Neural progenitor cell (in vitro differentiated cells): ENCODE measurements around the gene HMOX2. TPM values are rescaled to one million over a fixed set of nuclear protein-coding genes. Genes with fewer than 3 reads are reported as not detected.

Experiments used
- DNase-seq: peaks from one replicate; pipeline ENCODE4 v3.0.0-alpha.2; 2016; ENCODE audit warnings: low spot score
- H2AFZ ChIP-seq: fragments of 200-600 bp; sonication (generic); replicated peaks from 2 replicates; pipeline ENCODE4 v1.6.1; 2016; ENCODE audit warnings: antibody characterized with exemption
- H3F3A ChIP-seq: fragments of 200-600 bp; sonication (generic); 2 replicates; pipeline ENCODE4 v1.6.1; 2016; ENCODE audit warnings: antibody characterized with exemption, low read depth
- H3K27ac ChIP-seq: fragments of 200-600 bp; sonication (generic); 2 replicates; pipeline ENCODE4 v1.5.1; 2016; ENCODE audit warnings: mild to moderate bottlenecking
- H3K27me3 ChIP-seq: fragments of 200-600 bp; sonication (generic); 2 replicates; pipeline ENCODE4 v1.6.1; 2016; ENCODE audit warnings: mild to moderate bottlenecking, moderate library complexity
- H3K36me3 ChIP-seq: fragments of 200-600 bp; sonication (generic); 2 replicates; pipeline ENCODE4 v1.5.1; 2016
- H3K4me1 ChIP-seq: fragments of 200-600 bp; sonication (generic); 2 replicates; pipeline ENCODE4 v1.6.1; 2016; ENCODE audit warnings: mixed run types
- H3K4me2 ChIP-seq: fragments of 200-600 bp; sonication (generic); 2 replicates; pipeline ENCODE4 v1.6.1; 2016
- H3K4me3 ChIP-seq: fragments of 200-600 bp; sonication (generic); 2 replicates; pipeline ENCODE4 v1.5.1; 2016
- H3K79me2 ChIP-seq: fragments of 200-600 bp; sonication (generic); 2 replicates; pipeline ENCODE4 v1.6.1; 2016; ENCODE audit warnings: low read depth
- H3K9ac ChIP-seq: fragments of 200-600 bp; sonication (generic); 2 replicates; pipeline ENCODE4 v1.6.1; 2016
- H3K9me3 ChIP-seq: fragments of 200-600 bp; sonication (generic); 2 replicates; pipeline ENCODE4 v1.5.1; 2016; ENCODE audit warnings: low read depth
- H4K20me1 ChIP-seq: fragments of 200-600 bp; sonication (generic); 2 replicates; pipeline ENCODE4 v1.6.1; 2016; ENCODE audit warnings: low read depth
- H3K27ac Mint-ChIP-seq: 3 replicates; pipeline ENCODE4 v1.8.0; 2021; ENCODE audit warnings: mixed read lengths
- H3K27me3 Mint-ChIP-seq: 2 replicates; pipeline ENCODE4 v1.8.0; 2022; ENCODE audit warnings: low read depth, mild to moderate bottlenecking, inconsistent platforms, moderate library complexity, mixed read lengths; ENCODE audit not compliant: insufficient read depth
- H3K36me3 Mint-ChIP-seq: 3 replicates; pipeline ENCODE4 v1.8.0; 2021; ENCODE audit warnings: mixed read lengths
- H3K4me1 Mint-ChIP-seq: 3 replicates; pipeline ENCODE4 v1.8.0; 2021; ENCODE audit warnings: mixed read lengths
- H3K4me3 Mint-ChIP-seq: 3 replicates; pipeline ENCODE4 v1.8.0; 2021; ENCODE audit warnings: mild to moderate bottlenecking, moderate library complexity, mixed read lengths
- H3K9me3 Mint-ChIP-seq: 3 replicates; pipeline ENCODE4 v1.8.0; 2020; ENCODE audit warnings: mixed read lengths
- EZH2 ChIP-seq: fragments of 200-600 bp; sonication (generic); IDR thresholded peaks from 2 replicates; pipeline ENCODE4 v1.6.1; 2017; ENCODE audit warnings: antibody characterized with exemption, mild to moderate bottlenecking, moderate library complexity
- EZH2phosphoT487 ChIP-seq: fragments of 200-600 bp; sonication (generic); IDR thresholded peaks from 2 replicates; pipeline ENCODE4 v1.6.1; 2017; ENCODE audit warnings: antibody characterized with exemption
- total RNA-seq: library from RNA; depleted of rRNA; stranded (reverse); fragments of >200 nt; gene quantifications from 2 replicates; pipeline ENCODE4 v1.2.3, GENCODE V29; 2015; ENCODE audit warnings: low replicate concordance
- TF ChIP-seq, protein P1 (sequence below): fragments of 200-600 bp; sonication (generic); IDR thresholded peaks from 2 replicates; pipeline ENCODE4 v1.5.1; 2017; ENCODE audit warnings: antibody characterized with exemption, mild to moderate bottlenecking

The HMOX2 gene, protein sequence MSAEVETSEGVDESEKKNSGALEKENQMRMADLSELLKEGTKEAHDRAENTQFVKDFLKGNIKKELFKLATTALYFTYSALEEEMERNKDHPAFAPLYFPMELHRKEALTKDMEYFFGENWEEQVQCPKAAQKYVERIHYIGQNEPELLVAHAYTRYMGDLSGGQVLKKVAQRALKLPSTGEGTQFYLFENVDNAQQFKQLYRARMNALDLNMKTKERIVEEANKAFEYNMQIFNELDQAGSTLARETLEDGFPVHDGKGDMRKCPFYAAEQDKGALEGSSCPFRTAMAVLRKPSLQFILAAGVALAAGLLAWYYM
- 11.5 and 20.3 TPM in 2 replicates for total RNA-seq

DNA sequence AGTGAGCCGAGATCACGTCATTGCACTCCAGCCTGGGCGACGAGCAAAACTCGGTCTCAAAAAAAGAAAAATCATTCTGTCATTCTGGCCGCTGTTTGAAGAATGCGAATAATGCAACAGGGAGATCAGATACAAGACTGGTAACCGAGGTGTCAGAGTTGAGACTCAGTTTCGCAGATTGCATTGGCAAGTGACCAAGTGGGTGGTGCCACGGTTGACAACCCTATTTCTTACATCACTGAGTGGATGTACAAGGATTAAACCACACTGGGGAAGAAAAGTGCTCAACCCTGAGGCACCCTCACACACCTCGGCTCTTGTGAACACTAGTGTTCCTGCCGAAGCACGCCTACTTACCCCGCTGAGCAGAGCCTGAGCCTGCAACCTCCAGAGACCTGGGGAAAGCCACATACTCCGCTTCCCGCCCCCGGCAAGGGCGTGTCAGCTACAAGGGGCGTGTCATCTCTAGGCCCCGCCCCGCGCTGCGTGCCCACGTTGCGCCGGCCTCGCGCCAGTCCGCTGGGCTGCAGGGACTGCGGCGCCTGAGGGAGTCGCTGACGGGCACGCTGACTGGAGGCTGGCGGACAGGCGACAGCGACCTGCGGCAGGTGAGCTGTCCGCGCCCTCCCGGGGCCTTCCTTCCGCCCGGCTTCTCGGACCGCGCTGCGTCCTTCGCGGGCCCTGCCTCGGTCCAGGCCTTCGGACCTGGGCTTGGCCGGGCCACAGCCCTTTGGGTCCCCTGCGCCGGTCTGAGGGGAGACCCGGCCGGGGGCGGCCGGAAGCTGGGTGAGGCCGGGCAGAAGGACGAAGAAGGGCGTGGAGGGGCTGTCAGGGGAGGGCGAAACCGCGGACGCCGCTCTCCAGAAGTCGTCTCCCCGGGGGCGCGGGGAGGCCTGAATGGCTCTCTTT lies at the start of gene HMOX2:
Gene HMOX2 (plus strand): TSS at position 519 of the 909 bp plus-strand sequence. CDS start 29,127 bp downstream, outside the sequence.
- H3K4me3 ChIP-seq, result peak within 1 kb of the TSS; percentile 63
- H3K4me1 ChIP-seq, result peaks cover 10% of the 10 kb centered on the region
- H3K9ac ChIP-seq, result no peak within 1 kb of the TSS
- H3K27me3 Mint-ChIP-seq, result peaks cover 9% of the 10 kb centered on the region
- no peaks in the 10 kb centered on the region for H3K36me3 ChIP-seq
- peaks cover 23% of the 10 kb centered on the region for H3K79me2 ChIP-seq
- peaks cover 4% of the 10 kb centered on the region for H3K36me3 Mint-ChIP-seq
- peaks cover 42% of the 10 kb centered on the region for H3F3A ChIP-seq
- TF ChIP-seq EZH2phosphoT487 (no peak), EZH2 (peak; percentile 22)
- TF ChIP-seq, protein P1, sequence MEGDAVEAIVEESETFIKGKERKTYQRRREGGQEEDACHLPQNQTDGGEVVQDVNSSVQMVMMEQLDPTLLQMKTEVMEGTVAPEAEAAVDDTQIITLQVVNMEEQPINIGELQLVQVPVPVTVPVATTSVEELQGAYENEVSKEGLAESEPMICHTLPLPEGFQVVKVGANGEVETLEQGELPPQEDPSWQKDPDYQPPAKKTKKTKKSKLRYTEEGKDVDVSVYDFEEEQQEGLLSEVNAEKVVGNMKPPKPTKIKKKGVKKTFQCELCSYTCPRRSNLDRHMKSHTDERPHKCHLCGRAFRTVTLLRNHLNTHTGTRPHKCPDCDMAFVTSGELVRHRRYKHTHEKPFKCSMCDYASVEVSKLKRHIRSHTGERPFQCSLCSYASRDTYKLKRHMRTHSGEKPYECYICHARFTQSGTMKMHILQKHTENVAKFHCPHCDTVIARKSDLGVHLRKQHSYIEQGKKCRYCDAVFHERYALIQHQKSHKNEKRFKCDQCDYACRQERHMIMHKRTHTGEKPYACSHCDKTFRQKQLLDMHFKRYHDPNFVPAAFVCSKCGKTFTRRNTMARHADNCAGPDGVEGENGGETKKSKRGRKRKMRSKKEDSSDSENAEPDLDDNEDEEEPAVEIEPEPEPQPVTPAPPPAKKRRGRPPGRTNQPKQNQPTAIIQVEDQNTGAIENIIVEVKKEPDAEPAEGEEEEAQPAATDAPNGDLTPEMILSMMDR, result peak; percentile 36
- H3K4me2 ChIP-seq, result peak within 1 kb of the TSS; percentile 83
- peaks cover 18% of the 10 kb centered on the region for H3K4me1 Mint-ChIP-seq
- peaks cover 7% of the 10 kb centered on the region for H4K20me1 ChIP-seq
- H3K27ac Mint-ChIP-seq, result no peak within 1 kb of the TSS
- no peak within 1 kb of the TSS for H3K27ac ChIP-seq
- DNase-seq, result peak; percentile 94
- H2AFZ ChIP-seq, result peak within 1 kb of the TSS; percentile 94
- peak within 1 kb of the TSS; percentile 85 for H3K4me3 Mint-ChIP-seq
- H3K9me3 ChIP-seq, result peaks cover 6% of the 10 kb centered on the region
- H3K9me3 Mint-ChIP-seq, result peaks cover 8% of the 10 kb centered on the region
- peaks cover 4% of the 10 kb centered on the region for H3K27me3 ChIP-seq

DNA sequence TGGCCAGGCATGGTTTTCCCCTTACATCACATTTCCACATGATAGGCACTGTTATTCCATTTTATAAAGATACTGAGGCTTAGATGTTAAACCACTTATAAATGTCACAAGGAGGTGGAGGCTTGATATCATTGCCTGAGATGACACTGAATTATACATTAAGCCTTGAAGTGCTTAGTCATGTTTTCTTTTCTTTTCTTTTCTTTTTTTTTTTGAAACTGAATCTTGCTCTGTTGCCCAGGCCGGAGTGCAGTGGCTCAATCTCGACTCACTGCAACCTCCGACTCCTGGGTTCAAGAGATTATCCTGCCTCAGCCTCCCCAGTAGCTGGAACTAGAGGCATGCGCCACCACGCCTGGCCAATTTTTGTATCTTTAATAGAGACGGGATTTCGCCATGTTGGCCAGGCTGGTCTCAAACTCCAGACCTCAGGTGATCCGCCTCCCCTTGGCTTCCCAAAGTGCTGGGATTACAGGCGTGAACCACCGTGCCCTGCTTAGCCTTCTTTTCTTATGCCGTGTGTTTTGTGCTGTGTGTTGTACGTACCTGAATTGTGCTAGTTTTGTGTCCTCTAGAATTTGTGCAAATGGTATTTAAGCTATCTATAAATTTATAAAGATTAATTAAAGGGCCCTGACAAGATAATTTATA lies 49.4 kb upstream of the HMOX2 start:
- Histone ChIP-seq H3K36me3 (no peaks in the 10 kb centered on the region), H3K4me1 (peaks cover 8% of the 10 kb centered on the region), H3K9ac (peak overlapping the region; percentile 85), H3K4me3 (peak overlapping the region; percentile 84), H2AFZ (no peak overlapping the region), H3K27me3 (no peaks in the 10 kb centered on the region), H3K9me3 (no peaks in the 10 kb centered on the region), H3K4me2 (peak overlapping the region; percentile 90), H4K20me1 (peaks cover 14% of the 10 kb centered on the region), H3F3A (no peaks in the 10 kb centered on the region), H3K79me2 (peaks cover 60% of the 10 kb centered on the region), H3K27ac (no peak overlapping the region)
- H3K27me3 Mint-ChIP-seq, result no peaks in the 10 kb centered on the region
- DNase-seq, result no peak
- peaks cover 10% of the 10 kb centered on the region for H3K36me3 Mint-ChIP-seq
- H3K9me3 Mint-ChIP-seq, result no peaks in the 10 kb centered on the region
- peaks cover 18% of the 10 kb centered on the region for H3K4me1 Mint-ChIP-seq
- H3K27ac Mint-ChIP-seq, result peak overlapping the region; percentile 2
- H3K4me3 Mint-ChIP-seq, result peak overlapping the region; percentile 97
- TF ChIP-seq EZH2 (no peak), EZH2phosphoT487 (no peak)
- TF ChIP-seq, protein P1, result no peak

DNA sequence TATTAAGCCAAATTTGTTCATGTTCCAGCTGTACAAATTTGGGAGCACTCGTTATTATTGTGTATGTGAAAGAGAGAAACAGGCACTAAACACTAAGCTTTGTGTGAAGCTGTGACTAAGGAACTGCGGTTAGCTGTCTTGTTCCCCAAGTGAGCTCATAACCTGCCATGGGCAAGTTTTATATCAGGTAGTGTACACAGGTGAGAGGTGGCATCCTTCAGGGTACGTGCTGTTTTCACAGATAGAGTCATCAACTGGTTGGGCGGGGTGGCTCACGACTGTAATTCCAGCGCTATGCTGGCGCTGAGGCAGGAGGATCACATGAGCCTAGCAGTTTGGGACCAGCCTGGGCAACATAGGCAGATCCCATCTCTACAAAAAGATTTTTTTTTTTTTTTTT lies 47.7 kb upstream of the HMOX2 start:
- Mint-ChIP-seq H3K36me3 (peaks cover 14% of the 10 kb centered on the region), H3K4me3 (peak overlapping the region; percentile 48), H3K27me3 (no peaks in the 10 kb centered on the region), H3K27ac (no peak overlapping the region), H3K9me3 (no peaks in the 10 kb centered on the region), H3K4me1 (peaks cover 18% of the 10 kb centered on the region)
- H2AFZ ChIP-seq, result no peak overlapping the region
- no peak overlapping the region for H3K27ac ChIP-seq
- no peaks in the 10 kb centered on the region for H3K9me3 ChIP-seq
- DNase-seq, result no peak
- TF ChIP-seq EZH2 (no peak), EZH2phosphoT487 (no peak)
- TF ChIP-seq, protein P1, result no peak
- peaks cover 8% of the 10 kb centered on the region for H3K4me1 ChIP-seq
- no peak overlapping the region for H3K4me2 ChIP-seq
- no peak overlapping the region for H3K4me3 ChIP-seq
- peaks cover 14% of the 10 kb centered on the region for H4K20me1 ChIP-seq
- no peak overlapping the region for H3K9ac ChIP-seq
- peaks cover 4% of the 10 kb centered on the region for H3F3A ChIP-seq
- no peaks in the 10 kb centered on the region for H3K27me3 ChIP-seq
- H3K79me2 ChIP-seq, result peaks cover 60% of the 10 kb centered on the region
- no peaks in the 10 kb centered on the region for H3K36me3 ChIP-seq
